ENCODE results near the gene C11orf21.

C11orf21 gene

GRCh38 chr11:2271077-2271326 lies 30.7 kb downstream of the C11orf21 start:
- DNase-seq: peak; percentile 51 to 69

GRCh38 chr11:2270322-2271076 lies 31.2 kb downstream of the C11orf21 start, which contains the start of gene ASCL2:
TSS of gene ASCL2 (minus strand) at chr11:2270588. CDS start at chr11:2270332, 256 bp downstream.
- peak; percentile 34 to 40 for DNase-seq

GRCh38 chr11:2269601-2270321 lies 32.0 kb downstream of the C11orf21 start:
- peak; percentile 58 to 70 for DNase-seq

GRCh38 chr11:2268729-2269600 lies 32.8 kb downstream of the C11orf21 start:
- peak; percentile 88 to 91 for DNase-seq

GRCh38 chr11:2267851-2268728 lies 33.6 kb downstream of the C11orf21 start:
- peak in 1 of 2 experiments; percentile 23 for DNase-seq

GRCh38 chr11:2267306-2267850 lies 34.3 kb downstream of the C11orf21 start:
- peak in 1 of 2 experiments; percentile 19 for DNase-seq

GRCh38 chr11:2266586-2267305 lies 35.0 kb downstream of the C11orf21 start:
- peak in 1 of 2 experiments; percentile 18 for DNase-seq

- DNase-seq: peak in 1 of 2 experiments; percentile 40
Observed at GRCh38 chr11:2265854-2266585, 35.7 kb downstream of the C11orf21 start.

- DNase-seq: peak; percentile 51 to 52
Observed at GRCh38 chr11:2265396-2265795, 36.3 kb downstream of the C11orf21 start.

- DNase-seq: no peak
Observed at GRCh38 chr11:2264366-2265053, 37.2 kb downstream of the C11orf21 start.

GRCh38 chr11:2263724-2264360 lies 37.9 kb downstream of the C11orf21 start:
- no peak for DNase-seq

- DNase-seq: no peak
Observed at GRCh38 chr11:2263071-2263565, 38.6 kb downstream of the C11orf21 start.

GRCh38 chr11:2262301-2263070 lies 39.2 kb downstream of the C11orf21 start:
- no peak for DNase-seq

GRCh38 chr11:2261436-2262230 lies 40.1 kb downstream of the C11orf21 start:
- DNase-seq: no peak

GRCh38 chr11:2260491-2261364 lies 41.0 kb downstream of the C11orf21 start:
- no peak for DNase-seq

- DNase-seq: no peak
Observed at GRCh38 chr11:2259897-2260451, 41.7 kb downstream of the C11orf21 start.
